PC-3 (cell line): ENCODE results near the gene COPG2.

Source experiments
- EZH2 ChIP-seq: fragments of 300-600 bp; sonication (generic); IDR thresholded peaks from one replicate; pipeline ENCODE4 v1.6.1; 2017; ENCODE audit warnings: antibody characterized with exemption, mild to moderate bottlenecking, low read length; ENCODE audit not compliant: unreplicated experiment
- TF ChIP-seq, protein P1 (sequence below): fragments of 300-600 bp; sonication (generic); conservative IDR thresholded peaks from 2 replicates; pipeline ENCODE4 v1.5.1; 2017; ENCODE audit warnings: antibody characterized with exemption, low read depth, mild to moderate bottlenecking, low read length

DNA sequence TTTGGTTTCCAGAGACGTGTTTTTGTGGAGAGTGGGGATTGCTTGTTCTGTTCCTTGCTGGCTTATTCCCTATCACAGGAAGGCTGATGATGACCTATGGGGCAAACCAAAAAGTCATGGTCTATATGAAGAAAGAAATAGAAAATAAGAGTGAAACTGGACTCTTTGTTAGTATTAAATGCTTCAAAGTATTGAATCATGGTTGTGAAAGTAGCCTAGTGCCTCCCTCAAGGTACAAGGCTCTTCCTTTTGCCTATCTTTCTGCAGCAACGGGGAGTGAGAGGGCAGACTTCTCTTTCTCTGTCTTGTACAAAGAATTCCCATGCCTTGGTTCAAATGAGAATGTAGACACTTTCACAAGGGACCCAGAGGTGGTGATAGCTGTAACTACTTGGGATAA is 167.6 kb downstream of the COPG2 start:
- no peak for TF ChIP-seq EZH2
- TF ChIP-seq, protein P1, sequence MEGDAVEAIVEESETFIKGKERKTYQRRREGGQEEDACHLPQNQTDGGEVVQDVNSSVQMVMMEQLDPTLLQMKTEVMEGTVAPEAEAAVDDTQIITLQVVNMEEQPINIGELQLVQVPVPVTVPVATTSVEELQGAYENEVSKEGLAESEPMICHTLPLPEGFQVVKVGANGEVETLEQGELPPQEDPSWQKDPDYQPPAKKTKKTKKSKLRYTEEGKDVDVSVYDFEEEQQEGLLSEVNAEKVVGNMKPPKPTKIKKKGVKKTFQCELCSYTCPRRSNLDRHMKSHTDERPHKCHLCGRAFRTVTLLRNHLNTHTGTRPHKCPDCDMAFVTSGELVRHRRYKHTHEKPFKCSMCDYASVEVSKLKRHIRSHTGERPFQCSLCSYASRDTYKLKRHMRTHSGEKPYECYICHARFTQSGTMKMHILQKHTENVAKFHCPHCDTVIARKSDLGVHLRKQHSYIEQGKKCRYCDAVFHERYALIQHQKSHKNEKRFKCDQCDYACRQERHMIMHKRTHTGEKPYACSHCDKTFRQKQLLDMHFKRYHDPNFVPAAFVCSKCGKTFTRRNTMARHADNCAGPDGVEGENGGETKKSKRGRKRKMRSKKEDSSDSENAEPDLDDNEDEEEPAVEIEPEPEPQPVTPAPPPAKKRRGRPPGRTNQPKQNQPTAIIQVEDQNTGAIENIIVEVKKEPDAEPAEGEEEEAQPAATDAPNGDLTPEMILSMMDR = no peak
